Testis (tissue), 3 donors: ENCODE data around the gene U2AF2. TPM values are rescaled to one million over a fixed set of nuclear protein-coding genes. Genes with fewer than 3 reads are reported as not detected.
A peak's percentile ranks its signal among the peaks of the same experiment; 100 is the strongest.

Source experiments
- DNase-seq: peaks from one replicate; pipeline ENCODE4 v3.0.0-alpha.2; 2019
- H3K27ac ChIP-seq, 2 donors: fragments of 200-600 bp; sonication (generic); one replicate each; pipeline ENCODE4 v1.5.1; 2019
- H3K27me3 ChIP-seq: fragments of 200-600 bp; sonication (generic); one replicate; pipeline ENCODE4 v1.5.1; 2019
- H3K36me3 ChIP-seq: fragments of 200-600 bp; sonication (generic); one replicate; pipeline ENCODE4 v1.5.1; 2017; ENCODE audit warnings: low read depth; ENCODE audit errors: missing control alignments
- H3K4me1 ChIP-seq: fragments of 200-600 bp; sonication (generic); one replicate; pipeline ENCODE4 v1.5.1; 2019
- H3K4me3 ChIP-seq, 2 donors: fragments of 200-600 bp; sonication (generic); one replicate each; pipeline ENCODE4 v1.5.1; 2017 to 2019
- H3K9me3 ChIP-seq: fragments of 200-600 bp; sonication (generic); one replicate; pipeline ENCODE4 v1.5.1; 2017
- CTCF ChIP-seq, 3 experiments: fragments of 450-650 bp in 2 of 3; fragments of 200-600 bp in 1 of 3; sonication (generic) in 1 of 3; IDR thresholded peaks; one replicate each; pipeline ENCODE4 v1.5.1; 2016 to 2019; ENCODE audit warnings: antibody characterized with exemption in 3 of 3, mild to moderate bottlenecking in 2 of 3, moderate library complexity in 1 of 3
- POLR2A ChIP-seq: fragments of 450-650 bp; IDR thresholded peaks from one replicate; pipeline ENCODE4 v1.6.1; 2017; ENCODE audit warnings: antibody characterized with exemption, mild to moderate bottlenecking, moderate library complexity
- WGBS, 2 donors: methylation state at CpG; one replicate each; pipeline ENCODE4 v1.1.5; 2018; 5-methylcytosine and 5-hydroxymethylcytosine counted together
- intact Hi-C: fragments of 100-400 bp; cut with DNase I; formaldehyde crosslinking; loops from one replicate; pipeline ENCODE4 v1.15.1; 2023; ENCODE audit warnings: low total_unique reads
- polyA plus RNA-seq: library from polyadenylated mRNA; stranded (reverse); fragments of 350-450 nt; fragmentation: Illumina TruSeq; extraction: RNeasy Lipid Tissue Mini Kit (QIAGEN cat#74804); gene quantifications from one replicate; pipeline ENCODE4 v1.2.3, GENCODE V29; 2014; ENCODE audit warnings: low read depth, low replicate concordance; ENCODE audit not compliant: insufficient read depth
- total RNA-seq, 2 donors: library from RNA; depleted of rRNA; stranded (reverse); fragments of >200 nt; gene quantifications; one replicate each; pipeline ENCODE4 v1.2.3, GENCODE V29; 2016

Gene U2AF2
- total and polyA plus RNA-seq, 3 donors from 2014 or later: 163 to 281 (median 264) TPM

- Histone ChIP-seq H3K36me3 (no peaks in the 10 kb centered on the region), H3K27ac (peak overlapping the region; percentile 96 to 100), H3K4me3 (peak overlapping the region; percentile 82 to 97), H3K9me3 (no peaks in the 10 kb centered on the region), H3K4me1 (peaks cover 36% of the 10 kb centered on the region), H3K27me3 (no peaks in the 10 kb centered on the region)
- 0% methylated on average over 47 to 56 of the region's 57 CpGs for WGBS, 2 donors
- TF ChIP-seq CTCF (IDR thresholded peaks at IDR 0.05) (peak; percentile 97 to 100 (median 100)), POLR2A (peak; percentile 18)
- intact Hi-C loops: no loop called here
- peak; percentile 97 for DNase-seq
These were observed 1.0 kb upstream of the U2AF2 start for GRCh38 chr19:55653651-55654322.

- intact Hi-C loops: no loop called here
- peak; percentile 100 for DNase-seq
- WGBS, 2 donors: 0 to 1% methylated on average over 41 to 51 of the region's 52 CpGs
- Histone ChIP-seq H3K4me1 (peaks cover 38% of the 10 kb centered on the region), H3K36me3 (no peaks in the 10 kb centered on the region), H3K27me3 (no peaks in the 10 kb centered on the region), H3K27ac (peak overlapping the region; percentile 96 to 100), H3K9me3 (no peaks in the 10 kb centered on the region), H3K4me3 (peak overlapping the region; percentile 82 to 97)
- TF ChIP-seq CTCF (IDR thresholded peaks at IDR 0.05): no peak
- no peak for TF ChIP-seq POLR2A
These were observed 440 bp upstream of the U2AF2 start for GRCh38 chr19:55654323-55654867.

- H3K9me3 ChIP-seq: no peaks in the 10 kb centered on the region
- peak overlapping the region; percentile 96 to 100 for H3K27ac ChIP-seq
- peak overlapping the region; percentile 82 to 97 for H3K4me3 ChIP-seq
- intact Hi-C loops: no loop called here
- DNase-seq: no peak
- no peaks in the 10 kb centered on the region for H3K36me3 ChIP-seq
- no peaks in the 10 kb centered on the region for H3K27me3 ChIP-seq
- TF ChIP-seq CTCF (IDR thresholded peaks at IDR 0.05): no peak
- no peak for TF ChIP-seq POLR2A
- peaks cover 49% of the 10 kb centered on the region for H3K4me1 ChIP-seq
- WGBS, 2 donors: 0 to 1% methylated on average over 19 of the region's 19 CpGs
These were observed 809 bp downstream of the U2AF2 start for GRCh38 chr19:55655648-55656040.

GRCh38 chr19:55656552-55656951, 1.7 kb downstream of the U2AF2 start:
- Histone ChIP-seq H3K27ac (no peak overlapping the region), H3K4me3 (peak overlapping the region in 1 of 2 donors; percentile 82), H3K36me3 (no peaks in the 10 kb centered on the region), H3K27me3 (no peaks in the 10 kb centered on the region), H3K4me1 (peaks cover 55% of the 10 kb centered on the region), H3K9me3 (no peaks in the 10 kb centered on the region)
- intact Hi-C loops: no loop called here
- TF ChIP-seq POLR2A: no peak
- TF ChIP-seq CTCF (IDR thresholded peaks at IDR 0.05): no peak
- no peak for DNase-seq
- 31 to 39% methylated on average over 7 of the region's 7 CpGs for whole genome bisulfite sequencing, 2 donors
